GM21737 (cell line): Measurements from ENCODE around the gene ZNF169.
"Not testable (repeated sequence)": the region's sequence is repeated elsewhere in the genome, so short reads cannot be mapped to it uniquely, and the experiment has no call there.

ENCODE experiments used
- ATAC-seq: cut with Tn5 transposase; IDR thresholded peaks from one replicate; pipeline ENCODE4 v1.9.1; 2021; ENCODE audit warnings: mild to moderate bottlenecking, moderate library complexity; ENCODE audit not compliant: unreplicated experiment

Gene ZNF169

GRCh38 chr9:94341703-94342102, 82.6 kb downstream of the ZNF169 start:
- not testable (repeated sequence) for ATAC-seq

- not testable (repeated sequence) for ATAC-seq
Observed at GRCh38 chr9:94347451-94347850, 88.4 kb downstream of the ZNF169 start.

- ATAC-seq, result not testable (repeated sequence)
Observed at GRCh38 chr9:94348754-94349153, 89.7 kb downstream of the ZNF169 start.
